Activated naive CD8-positive, alpha-beta T cell (primary cell): ENCODE data around the gene ICAM5.

ENCODE experiments used
- H3K27ac Mint-ChIP-seq: one replicate; pipeline ENCODE4 v1.8.0; 2021; ENCODE audit warnings: mixed read lengths
- H3K27me3 Mint-ChIP-seq: one replicate; pipeline ENCODE4 v1.8.0; 2021; ENCODE audit warnings: mixed read lengths
- H3K36me3 Mint-ChIP-seq: one replicate; pipeline ENCODE4 v1.8.0; 2021; ENCODE audit warnings: mixed read lengths
- H3K4me1 Mint-ChIP-seq: one replicate; pipeline ENCODE4 v1.8.0; 2021; ENCODE audit warnings: low read depth, mixed read lengths
- H3K4me3 Mint-ChIP-seq: one replicate; pipeline ENCODE4 v1.8.0; 2021; ENCODE audit warnings: mild to moderate bottlenecking, mixed read lengths
- H3K9me3 Mint-ChIP-seq: one replicate; pipeline ENCODE4 v1.8.0; 2021; ENCODE audit warnings: low read depth, mixed read lengths

The ICAM5 gene

DNA sequence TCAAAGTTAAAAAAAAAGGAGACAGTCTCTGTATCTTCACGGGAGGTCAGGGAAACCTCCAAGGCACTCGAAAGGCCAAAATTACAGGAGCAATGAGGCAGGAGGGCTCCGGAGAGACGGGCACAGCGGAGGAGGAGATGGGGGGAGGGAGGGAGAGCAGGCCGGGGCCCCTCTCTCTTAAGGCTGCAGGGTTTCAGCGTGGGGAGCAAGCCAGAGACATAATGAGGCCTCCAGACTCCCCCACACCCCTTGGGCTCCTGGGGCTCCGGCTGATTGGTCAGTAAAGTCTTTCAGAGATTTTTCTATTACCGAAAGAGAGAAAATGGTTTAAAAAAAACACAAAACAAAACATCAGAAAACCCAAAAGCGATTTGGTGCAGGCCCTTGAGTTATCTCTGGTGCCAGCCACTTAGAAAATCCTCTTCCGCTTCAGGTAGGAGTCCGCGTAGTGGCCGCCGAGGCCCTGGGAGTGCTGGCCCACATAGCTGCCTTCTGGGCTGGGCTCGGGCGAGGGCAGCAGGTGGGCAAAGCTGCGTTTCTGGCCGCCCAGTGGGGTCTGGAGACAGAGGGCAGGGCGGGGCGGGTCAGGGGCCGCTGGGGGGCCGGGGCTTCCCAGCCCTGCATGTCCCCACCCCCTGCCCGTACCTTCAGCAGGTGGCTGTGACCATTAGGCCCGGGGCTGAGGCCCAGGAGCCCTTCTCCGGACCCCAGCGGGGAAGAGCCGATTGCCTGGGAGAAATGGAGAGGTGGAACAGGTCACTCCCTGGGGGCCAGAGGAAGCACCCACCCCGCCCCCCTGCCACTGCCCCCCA lies 27.5 kb downstream of the ICAM5 start:
- peaks cover 14% of the 10 kb centered on the region for H3K4me1 Mint-ChIP-seq
- no peaks in the 10 kb centered on the region for H3K36me3 Mint-ChIP-seq
- H3K9me3 Mint-ChIP-seq, result no peaks in the 10 kb centered on the region
- H3K4me3 Mint-ChIP-seq, result no peak overlapping the region
- H3K27me3 Mint-ChIP-seq, result no peaks in the 10 kb centered on the region
- no peak overlapping the region for H3K27ac Mint-ChIP-seq

DNA sequence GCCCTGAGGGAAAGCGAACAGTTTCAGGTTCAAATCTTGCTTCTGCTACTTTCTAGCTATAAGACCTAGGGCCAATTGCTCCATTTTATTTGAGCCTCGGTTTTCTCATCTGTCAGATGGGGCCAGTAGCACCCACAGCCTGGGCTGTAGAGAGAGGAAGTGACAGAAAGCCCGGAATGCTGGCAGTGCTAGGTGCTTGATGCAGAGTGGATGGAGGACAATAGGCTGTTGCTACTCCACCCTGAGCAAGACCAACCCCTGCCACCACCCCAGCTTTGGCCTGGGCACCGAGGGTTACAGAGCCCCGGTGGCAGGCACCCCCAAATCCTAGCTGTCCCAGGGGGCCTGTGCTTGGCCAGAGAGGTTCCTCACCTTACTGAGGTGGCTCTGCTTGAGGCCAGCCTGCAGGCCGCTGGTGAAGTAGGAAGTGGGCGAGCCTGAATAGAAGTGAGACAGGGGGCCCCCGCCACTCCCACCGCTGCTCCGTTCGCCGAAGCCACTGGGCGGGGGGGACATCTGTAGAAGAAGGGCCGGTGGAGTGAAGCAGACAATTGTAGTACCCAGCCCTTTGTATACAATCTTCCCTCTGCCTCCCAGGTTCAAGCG lies 28.2 kb downstream of the ICAM5 start:
- no peak overlapping the region for H3K4me3 Mint-ChIP-seq
- H3K4me1 Mint-ChIP-seq, result peaks cover 14% of the 10 kb centered on the region
- no peaks in the 10 kb centered on the region for H3K27me3 Mint-ChIP-seq
- no peaks in the 10 kb centered on the region for H3K9me3 Mint-ChIP-seq
- no peak overlapping the region for H3K27ac Mint-ChIP-seq
- H3K36me3 Mint-ChIP-seq, result no peaks in the 10 kb centered on the region

- Mint-ChIP-seq H3K4me1 (peaks cover 14% of the 10 kb centered on the region), H3K27me3 (no peaks in the 10 kb centered on the region), H3K9me3 (no peaks in the 10 kb centered on the region), H3K36me3 (no peaks in the 10 kb centered on the region), H3K27ac (no peak overlapping the region), H3K4me3 (no peak overlapping the region)
These were observed 29.3 kb downstream of the ICAM5 start for GRCh38 chr19:10318807-10319682.

DNA sequence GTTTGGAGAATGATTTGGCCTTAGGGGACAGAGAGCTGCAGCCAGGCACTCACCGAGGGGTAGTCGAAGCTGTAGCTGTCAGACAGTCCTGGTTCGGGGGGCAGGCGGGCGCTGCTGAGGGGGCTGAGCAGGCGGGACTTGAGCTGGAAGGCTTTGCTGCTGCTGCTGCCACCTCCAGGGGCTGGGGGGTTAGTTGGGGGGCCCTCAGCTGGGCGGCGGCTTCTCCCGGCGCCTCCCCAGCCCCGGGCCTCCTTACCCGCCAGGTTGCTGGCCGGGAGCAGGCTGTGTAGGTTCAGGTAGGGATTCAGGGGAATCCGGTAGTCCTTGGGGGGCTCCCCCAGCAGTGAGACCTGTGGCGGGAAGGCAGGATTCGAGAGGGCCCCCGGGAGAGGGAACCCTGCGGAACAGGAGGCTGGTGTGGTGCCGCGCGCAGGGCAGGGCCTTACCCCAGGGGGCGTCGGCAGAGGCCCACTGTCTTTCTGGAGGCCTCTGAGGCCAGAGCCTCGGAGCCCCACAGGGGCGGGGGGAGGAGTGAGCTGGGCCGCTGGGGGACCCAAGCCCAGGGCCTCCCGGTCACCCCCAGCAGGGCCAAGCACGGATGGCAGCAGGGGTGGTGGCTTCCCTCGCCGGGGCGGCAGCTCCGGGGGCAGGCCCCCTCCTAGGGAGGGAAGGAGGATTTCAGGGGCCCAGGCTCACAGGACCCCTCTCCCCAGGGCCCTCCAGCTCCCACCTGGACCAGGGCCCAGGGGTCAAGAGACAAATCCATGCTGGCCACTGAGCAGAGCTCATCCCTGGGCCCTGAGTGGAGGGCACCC lies 31.1 kb downstream of the ICAM5 start:
- H3K4me1 Mint-ChIP-seq, result peaks cover 5% of the 10 kb centered on the region
- no peaks in the 10 kb centered on the region for H3K27me3 Mint-ChIP-seq
- H3K9me3 Mint-ChIP-seq, result no peaks in the 10 kb centered on the region
- H3K4me3 Mint-ChIP-seq, result no peak overlapping the region
- H3K27ac Mint-ChIP-seq, result no peak overlapping the region
- H3K36me3 Mint-ChIP-seq, result no peaks in the 10 kb centered on the region

DNA sequence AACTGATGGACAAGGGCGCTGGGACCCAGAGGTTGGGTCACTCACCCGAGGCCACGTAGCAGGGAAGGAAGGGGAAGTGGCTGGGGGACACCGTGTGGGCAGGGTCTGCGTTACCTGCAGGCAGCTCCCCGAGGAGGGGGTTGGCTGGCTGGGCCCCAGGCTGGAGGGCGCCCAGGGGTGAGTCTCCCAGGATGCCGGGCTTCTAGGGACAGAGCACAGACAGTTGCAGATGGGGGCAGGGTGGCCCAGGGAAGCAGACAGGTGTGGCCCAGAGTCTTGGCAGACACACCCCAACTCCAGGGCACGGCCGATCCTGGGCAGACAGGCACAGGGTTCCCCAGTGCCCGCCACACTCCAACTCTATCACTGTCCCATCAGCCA lies 31.7 kb downstream of the ICAM5 start:
- no peaks in the 10 kb centered on the region for H3K36me3 Mint-ChIP-seq
- H3K4me3 Mint-ChIP-seq, result no peak overlapping the region
- H3K9me3 Mint-ChIP-seq, result no peaks in the 10 kb centered on the region

DNA sequence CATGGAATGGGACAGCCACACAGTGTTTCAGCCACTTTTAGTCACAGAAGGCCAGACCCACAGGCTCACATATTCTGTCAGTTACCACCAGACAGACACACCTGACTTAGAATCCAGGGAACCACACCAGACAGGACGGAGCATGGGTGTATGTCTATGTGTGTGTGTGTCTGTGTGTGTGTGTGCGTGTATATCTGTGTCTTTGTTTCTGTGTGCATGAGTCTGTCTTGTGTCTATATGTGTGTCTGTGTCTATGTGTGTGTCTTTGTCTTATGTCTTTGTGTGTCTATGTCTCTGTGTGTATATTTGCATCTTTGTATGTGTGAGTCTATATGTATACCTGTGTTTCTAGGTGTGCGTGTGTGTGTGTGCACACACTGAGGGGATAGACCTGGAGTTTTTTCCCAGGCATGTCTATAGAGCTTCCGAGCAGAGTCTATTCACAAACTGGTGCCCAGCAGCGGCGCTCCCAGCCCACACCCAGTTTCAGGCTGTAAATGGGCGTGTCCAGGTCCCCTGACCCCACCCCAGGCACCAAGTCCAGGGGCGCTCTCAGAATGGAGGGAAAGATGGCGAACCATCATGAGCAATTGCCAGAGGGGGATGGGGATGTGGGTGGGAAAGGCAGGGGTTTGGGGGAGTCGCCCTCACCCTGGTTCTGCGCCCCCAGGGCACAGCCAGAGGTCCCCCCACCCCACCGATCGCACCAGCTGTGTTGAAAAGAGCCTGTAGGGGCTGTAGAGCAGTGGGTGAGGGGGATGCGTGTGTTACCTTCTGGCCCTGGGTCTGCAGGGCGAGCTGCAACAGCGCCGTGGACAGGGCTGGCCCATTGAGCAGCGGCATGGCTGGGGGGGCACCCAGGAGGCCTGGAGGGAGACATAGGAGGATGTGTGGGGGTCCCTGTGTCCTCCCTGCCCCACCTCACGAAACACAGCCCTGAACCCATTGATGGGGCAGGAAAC lies 32.4 kb downstream of the ICAM5 start:
- Mint-ChIP-seq H3K27me3 (no peaks in the 10 kb centered on the region), H3K4me1 (no peaks in the 10 kb centered on the region), H3K36me3 (no peaks in the 10 kb centered on the region), H3K27ac (peak overlapping the region; percentile 41), H3K4me3 (no peak overlapping the region), H3K9me3 (no peaks in the 10 kb centered on the region)

More for the DNA sequence above, 31.7 kb downstream of the ICAM5 start:
- Mint-ChIP-seq H3K4me1 (no peaks in the 10 kb centered on the region), H3K27ac (no peak overlapping the region), H3K27me3 (no peaks in the 10 kb centered on the region)

DNA sequence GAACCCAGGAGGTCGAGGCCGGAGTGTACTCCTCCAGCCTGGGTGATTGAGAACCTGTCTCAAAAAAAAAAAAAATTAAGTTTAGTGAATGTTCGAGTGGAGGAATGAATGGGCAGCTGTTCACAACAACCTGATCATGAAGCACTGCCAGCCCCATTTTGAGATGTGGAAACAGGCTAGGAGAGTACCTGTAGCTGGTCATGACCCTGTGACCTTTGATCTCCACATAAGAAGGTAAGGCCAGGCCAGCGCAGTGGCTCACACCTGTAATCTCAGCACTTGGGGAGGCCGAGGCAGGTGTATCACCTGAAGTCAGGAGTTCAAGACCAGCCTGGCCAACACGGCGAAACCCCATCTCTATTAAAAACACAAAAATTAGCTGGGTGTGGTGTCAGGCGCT lies 36.0 kb downstream of the ICAM5 start:
- Mint-ChIP-seq H3K4me1 (peaks cover 2% of the 10 kb centered on the region), H3K27me3 (no peaks in the 10 kb centered on the region), H3K36me3 (no peaks in the 10 kb centered on the region), H3K27ac (no peak overlapping the region), H3K9me3 (no peaks in the 10 kb centered on the region), H3K4me3 (no peak overlapping the region)

DNA sequence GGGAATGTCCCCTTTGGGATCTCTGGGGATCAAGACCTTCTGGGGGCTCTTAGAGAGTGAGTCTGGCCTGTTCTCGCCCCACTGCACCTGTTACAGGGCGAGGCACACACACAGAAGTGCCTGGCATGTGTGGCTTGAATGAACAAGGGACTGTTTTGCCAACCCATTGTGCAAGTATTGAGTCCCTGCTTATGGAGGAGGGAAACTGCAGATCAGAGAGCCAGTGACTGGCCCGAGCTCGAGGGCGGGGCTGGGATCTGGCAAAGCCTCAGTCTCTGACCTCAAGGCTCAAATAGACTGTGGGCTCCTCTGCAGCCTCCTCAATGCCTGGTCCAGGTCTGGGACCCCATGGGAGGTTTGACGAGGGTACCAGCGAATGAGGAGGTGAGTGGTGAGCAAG lies 38.0 kb downstream of the ICAM5 start:
- H3K4me1 Mint-ChIP-seq, result peaks cover 12% of the 10 kb centered on the region
- H3K27ac Mint-ChIP-seq, result no peak overlapping the region
- H3K27me3 Mint-ChIP-seq, result no peaks in the 10 kb centered on the region
- H3K9me3 Mint-ChIP-seq, result no peaks in the 10 kb centered on the region
- no peak overlapping the region for H3K4me3 Mint-ChIP-seq
- H3K36me3 Mint-ChIP-seq, result peaks cover 2% of the 10 kb centered on the region

DNA sequence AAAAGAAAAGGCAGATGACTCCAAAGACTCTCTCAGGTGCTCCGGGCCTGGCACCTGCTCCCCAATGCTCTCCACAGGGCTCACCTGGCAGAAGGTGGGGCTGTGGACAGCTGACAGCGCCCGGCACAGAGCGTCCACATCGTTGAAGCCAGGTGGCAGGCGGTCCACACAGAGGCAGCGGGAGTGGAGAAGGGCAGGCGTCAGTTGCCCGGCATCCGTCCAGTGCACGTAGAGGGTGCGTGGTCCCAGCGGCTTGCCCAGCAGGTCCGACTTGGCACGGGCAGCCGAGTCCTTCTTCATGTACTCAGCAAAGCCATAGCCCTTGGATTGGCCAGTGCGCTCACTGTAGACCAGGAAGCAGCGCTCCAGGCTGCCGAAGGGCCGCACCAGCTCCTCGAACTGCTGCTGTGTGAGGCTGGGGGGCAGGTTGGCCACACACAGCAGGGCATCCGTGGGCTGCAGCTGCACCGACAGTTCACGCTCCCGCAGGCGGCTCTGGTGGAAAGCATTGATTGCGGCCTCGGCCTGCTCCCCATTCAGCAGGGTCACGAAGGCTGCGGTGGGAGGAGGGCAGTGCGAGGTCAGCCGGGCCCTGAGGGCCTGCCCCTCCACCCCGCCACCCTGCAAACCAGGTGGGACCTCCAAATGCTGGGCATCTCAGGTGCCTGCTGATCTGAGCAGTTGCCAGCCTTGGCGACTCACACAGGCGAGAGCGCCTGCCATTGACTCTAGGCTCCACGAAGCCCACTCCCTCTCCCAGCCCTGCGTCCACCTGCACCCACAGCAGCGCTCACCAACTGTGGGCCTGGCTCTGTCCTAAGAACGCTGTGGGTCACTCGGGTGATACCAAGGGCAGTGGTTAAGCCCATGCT lies 39.0 kb downstream of the ICAM5 start:
- Mint-ChIP-seq H3K9me3 (no peaks in the 10 kb centered on the region), H3K27me3 (no peaks in the 10 kb centered on the region), H3K4me1 (peaks cover 18% of the 10 kb centered on the region), H3K27ac (no peak overlapping the region), H3K36me3 (peaks cover 3% of the 10 kb centered on the region), H3K4me3 (no peak overlapping the region)

GRCh38 chr19:10329555-10329954 lies 39.8 kb downstream of the ICAM5 start:
- Mint-ChIP-seq H3K36me3 (peaks cover 3% of the 10 kb centered on the region), H3K4me1 (peaks cover 23% of the 10 kb centered on the region), H3K27me3 (no peaks in the 10 kb centered on the region), H3K27ac (no peak overlapping the region), H3K9me3 (no peaks in the 10 kb centered on the region), H3K4me3 (no peak overlapping the region)

- H3K27me3 Mint-ChIP-seq, result no peaks in the 10 kb centered on the region
- peaks cover 26% of the 10 kb centered on the region for H3K4me1 Mint-ChIP-seq
- peak overlapping the region; percentile 96 for H3K27ac Mint-ChIP-seq
- H3K9me3 Mint-ChIP-seq, result no peaks in the 10 kb centered on the region
- H3K36me3 Mint-ChIP-seq, result peaks cover 3% of the 10 kb centered on the region
- H3K4me3 Mint-ChIP-seq, result peak overlapping the region; percentile 96
These were observed 42.6 kb downstream of the ICAM5 start for GRCh38 chr19:10332158-10332964.

DNA sequence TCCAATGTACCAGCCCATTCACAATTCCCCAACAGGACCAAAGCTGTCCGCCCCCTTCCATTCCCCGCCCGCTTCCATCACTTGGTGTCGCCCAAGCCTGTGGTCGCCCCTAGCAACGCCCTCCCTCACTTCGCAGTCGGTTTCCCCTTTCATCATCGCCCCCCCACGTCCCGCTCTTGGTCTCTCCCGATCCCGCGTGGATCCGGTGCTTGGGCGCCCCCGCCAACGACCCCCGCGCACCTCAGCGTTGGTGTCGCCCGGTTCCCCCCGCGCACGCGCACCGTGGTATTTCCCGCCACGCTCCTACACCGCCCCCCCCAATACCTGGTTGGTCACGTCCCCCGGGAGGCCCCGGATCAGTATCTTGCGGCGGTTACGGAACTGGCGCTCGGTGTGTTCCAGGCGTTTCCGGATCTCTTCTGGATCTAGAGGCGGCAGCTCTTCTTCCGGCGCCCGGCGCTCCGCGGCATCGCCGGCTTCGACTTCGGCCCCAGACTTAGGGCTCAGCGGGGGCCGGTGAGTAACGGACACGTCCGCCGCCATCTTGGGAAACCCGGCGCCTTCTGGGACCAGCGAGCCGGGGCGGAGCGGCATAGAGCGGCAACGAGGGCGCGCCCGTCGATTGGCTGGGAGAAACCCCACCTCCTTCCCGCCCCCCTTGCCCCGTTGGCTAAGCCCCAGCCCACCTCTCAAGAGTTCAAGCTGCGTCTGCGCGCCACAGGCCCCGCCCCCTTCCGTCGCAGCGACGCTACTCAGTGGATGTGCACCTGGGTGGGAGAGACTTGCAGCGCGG lies 43.4 kb downstream of the ICAM5 start, which contains the start of gene RAVER1:
RAVER1 (minus strand) TSS at position 565 of the 793 bp plus-strand sequence; CDS start at position 543, 22 bp downstream.
- Mint-ChIP-seq H3K4me1 (peaks cover 26% of the 10 kb centered on the region), H3K36me3 (peaks cover 3% of the 10 kb centered on the region), H3K27me3 (no peaks in the 10 kb centered on the region), H3K27ac (peak within 1 kb of the TSS; percentile 96), H3K9me3 (no peaks in the 10 kb centered on the region), H3K4me3 (peak within 1 kb of the TSS; percentile 96)
